Measurements from ENCODE around the gene SMYD1. TPM values are rescaled to one million over a fixed set of nuclear protein-coding genes. Genes with fewer than 3 reads are reported as not detected.

SMYD1 gene
- total RNA-seq, 1 donor from 2014 or later: not detected

DNA sequence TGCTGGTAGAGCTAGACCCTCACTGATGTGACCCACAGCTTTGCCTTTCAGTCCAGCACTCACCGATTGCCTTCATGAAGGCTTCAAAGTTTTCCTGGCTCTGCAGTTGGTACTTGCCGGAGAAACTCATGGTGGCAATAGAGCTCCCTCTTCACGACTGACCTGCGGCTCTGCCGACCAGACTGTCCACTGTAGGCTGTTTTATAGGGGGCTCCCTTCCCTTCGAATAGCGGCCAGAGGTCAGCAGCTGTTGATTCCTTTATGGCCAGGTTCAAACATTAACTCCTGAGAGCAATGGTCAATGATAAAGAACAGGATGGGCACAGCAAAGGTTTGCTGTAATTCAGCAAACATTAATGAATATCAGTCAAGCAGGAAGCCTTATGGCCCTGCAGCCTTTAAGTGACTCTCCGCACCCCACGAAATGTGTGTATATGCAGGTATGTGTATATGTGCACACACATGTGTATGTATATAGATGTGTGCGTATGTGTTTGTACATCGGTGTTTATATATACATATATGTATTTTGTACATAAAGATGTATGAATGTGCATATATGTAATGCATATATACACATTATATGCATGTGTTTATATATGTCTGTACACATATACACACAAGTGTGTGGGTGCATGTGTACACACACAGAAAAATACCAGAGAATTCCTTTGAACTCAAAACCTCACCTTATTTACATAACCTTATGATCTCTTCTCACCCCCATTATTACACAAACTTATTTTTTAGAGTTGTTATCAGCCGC lies 60.4 kb downstream of the SMYD1 start, which contains the start of gene FABP1:
TSS of gene FABP1 (minus strand) at position 175 of the 766 bp plus-strand sequence. CDS start at position 130, 45 bp downstream.
- no peaks in the 10 kb centered on the region for H3K36me3 ChIP-seq
- H3K4me3 ChIP-seq: no peak within 1 kb of the TSS
- no peaks in the 10 kb centered on the region for H3K79me2 ChIP-seq (ENCODE audit: low read depth)
- no peak within 1 kb of the TSS for H3K9ac ChIP-seq
- TF ChIP-seq EZH2 (IDR thresholded peaks at IDR 0.05) (no peak), CTCF (IDR thresholded peaks at IDR 0.05) (no peak), EZH2phosphoT487 (IDR thresholded peaks at IDR 0.05) (no peak)
- H3F3A ChIP-seq (ENCODE audit: low read depth): no peaks in the 10 kb centered on the region
- no peak within 1 kb of the TSS for H3K4me2 ChIP-seq
- no peaks in the 10 kb centered on the region for H3K4me1 ChIP-seq
- no peak for DNase-seq (ENCODE audit: low spot score)
- Mint-ChIP-seq H3K27ac (no peak within 1 kb of the TSS), H3K4me3 (no peak within 1 kb of the TSS), H3K36me3 (no peaks in the 10 kb centered on the region), H3K4me1 (peaks cover 4% of the 10 kb centered on the region), H3K27me3 (ENCODE audit: insufficient read depth, low read depth) (peaks cover 16% of the 10 kb centered on the region), H3K9me3 (no peaks in the 10 kb centered on the region)
- H3K9me3 ChIP-seq (ENCODE audit: low read depth): no peaks in the 10 kb centered on the region
- no peaks in the 10 kb centered on the region for H4K20me1 ChIP-seq (ENCODE audit: low read depth)
- H2AFZ ChIP-seq (replicated peaks): no peak within 1 kb of the TSS
- H3K27ac ChIP-seq: no peak within 1 kb of the TSS
- H3K27me3 ChIP-seq: no peaks in the 10 kb centered on the region

DNA sequence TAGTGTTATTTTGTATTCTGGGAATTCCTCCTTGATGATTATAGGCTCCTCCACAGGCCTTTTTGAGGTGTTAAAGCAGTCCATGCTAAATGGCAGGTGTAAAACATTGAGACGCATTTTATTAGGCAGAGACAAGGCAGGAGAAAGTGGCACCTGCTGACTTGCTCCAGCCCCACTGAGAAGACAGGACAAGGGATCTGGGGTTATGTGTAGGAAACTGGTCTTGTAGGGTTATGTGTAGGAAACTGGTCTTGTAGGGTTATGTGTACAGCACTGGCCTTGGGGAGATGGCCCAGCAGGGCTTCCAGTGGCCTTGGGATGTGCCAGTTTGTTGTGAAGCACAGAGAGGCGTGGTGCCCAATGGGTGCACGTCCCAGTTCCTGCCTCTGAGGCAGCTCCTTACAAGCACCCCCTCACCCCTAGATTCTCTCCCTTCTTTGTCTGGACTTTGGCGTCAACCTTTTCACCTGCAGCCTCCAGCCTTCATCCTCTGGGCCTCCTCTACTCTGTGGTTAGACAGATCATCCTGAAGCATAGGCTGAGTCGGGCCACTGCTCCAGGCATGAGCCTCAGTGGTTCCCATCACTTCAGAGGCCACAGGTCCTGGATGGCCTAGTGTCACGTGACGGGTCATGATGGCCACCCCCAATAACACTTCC lies 61.2 kb downstream of the SMYD1 start:
- Histone ChIP-seq H3K79me2 (ENCODE audit: low read depth) (no peaks in the 10 kb centered on the region), H3K9ac (no peak overlapping the region), H3F3A (ENCODE audit: low read depth) (no peaks in the 10 kb centered on the region), H3K4me3 (no peak overlapping the region), H3K27me3 (no peaks in the 10 kb centered on the region), H2AFZ (replicated peaks) (no peak overlapping the region), H4K20me1 (ENCODE audit: low read depth) (no peaks in the 10 kb centered on the region), H3K36me3 (no peaks in the 10 kb centered on the region), H3K27ac (no peak overlapping the region), H3K9me3 (ENCODE audit: low read depth) (no peaks in the 10 kb centered on the region), H3K4me2 (no peak overlapping the region), H3K4me1 (no peaks in the 10 kb centered on the region)
- H3K4me3 Mint-ChIP-seq: no peak overlapping the region
- DNase-seq (ENCODE audit: low spot score): no peak
- no peak overlapping the region for H3K27ac Mint-ChIP-seq
- peaks cover 4% of the 10 kb centered on the region for H3K4me1 Mint-ChIP-seq
- no peaks in the 10 kb centered on the region for H3K9me3 Mint-ChIP-seq
- peaks cover 16% of the 10 kb centered on the region for H3K27me3 Mint-ChIP-seq (ENCODE audit: insufficient read depth, low read depth)
- no peaks in the 10 kb centered on the region for H3K36me3 Mint-ChIP-seq
- no peak for TF ChIP-seq EZH2 (IDR thresholded peaks at IDR 0.05)
- TF ChIP-seq CTCF (IDR thresholded peaks at IDR 0.05): no peak
- TF ChIP-seq EZH2phosphoT487 (IDR thresholded peaks at IDR 0.05): no peak

GRCh38 chr2:88129313-88129959 lies 61.8 kb downstream of the SMYD1 start:
- Histone ChIP-seq H3K9me3 (ENCODE audit: low read depth) (no peaks in the 10 kb centered on the region), H3K79me2 (ENCODE audit: low read depth) (no peaks in the 10 kb centered on the region), H3K36me3 (no peaks in the 10 kb centered on the region), H3K4me2 (no peak overlapping the region), H3K4me3 (no peak overlapping the region), H3K27ac (no peak overlapping the region), H3K27me3 (no peaks in the 10 kb centered on the region), H3K9ac (no peak overlapping the region), H3F3A (ENCODE audit: low read depth) (no peaks in the 10 kb centered on the region), H2AFZ (replicated peaks) (no peak overlapping the region), H4K20me1 (ENCODE audit: low read depth) (no peaks in the 10 kb centered on the region), H3K4me1 (no peaks in the 10 kb centered on the region)
- Mint-ChIP-seq H3K9me3 (no peaks in the 10 kb centered on the region), H3K36me3 (no peaks in the 10 kb centered on the region), H3K27me3 (ENCODE audit: insufficient read depth, low read depth) (peaks cover 16% of the 10 kb centered on the region), H3K4me1 (peaks cover 4% of the 10 kb centered on the region), H3K27ac (no peak overlapping the region), H3K4me3 (no peak overlapping the region)
- no peak for DNase-seq (ENCODE audit: low spot score)
- TF ChIP-seq EZH2phosphoT487 (IDR thresholded peaks at IDR 0.05) (no peak), EZH2 (IDR thresholded peaks at IDR 0.05) (no peak), CTCF (IDR thresholded peaks at IDR 0.05) (no peak)

Data from neural progenitor cell (in vitro differentiated cells).